GM12891 (cell line): ENCODE measurements around the gene SBNO1.

Experiments
- DNase-seq: peaks from one replicate; pipeline ENCODE4 v3.0.0; 2011; ENCODE audit warnings: low spot score; ENCODE audit not compliant: insufficient read length
- FAIRE-seq: peaks from 2 replicates; lab custom pipeline; 2011; peaks lifted over from hg19 to GRCh38; lab: Jason Lieb, UNC
- PAX5 ChIP-seq: IDR thresholded peaks from 2 replicates; pipeline ENCODE4 v1.6.1; 2011; ENCODE audit warnings: low read length, moderate library complexity, mild to moderate bottlenecking; ENCODE audit not compliant: insufficient read depth, severe bottlenecking
- POLR2A ChIP-seq: IDR thresholded peaks from 2 replicates; pipeline ENCODE4 v1.6.1; 2011; ENCODE audit warnings: low read depth, low read length, control low read depth
- POU2F2 ChIP-seq: IDR thresholded peaks from 2 replicates; pipeline ENCODE4 v1.6.1; 2011; ENCODE audit warnings: low read depth, mild to moderate bottlenecking, control low read depth, low read length, moderate library complexity
- SPI1 ChIP-seq: IDR thresholded peaks from 2 replicates; pipeline ENCODE4 v1.6.1; 2011; ENCODE audit warnings: low read depth, low read length, control low read depth
- TAF1 ChIP-seq: IDR thresholded peaks from 2 replicates; pipeline ENCODE4 v1.6.1; 2011; ENCODE audit warnings: low read depth, low read length, control low read depth

Gene SBNO1

DNA sequence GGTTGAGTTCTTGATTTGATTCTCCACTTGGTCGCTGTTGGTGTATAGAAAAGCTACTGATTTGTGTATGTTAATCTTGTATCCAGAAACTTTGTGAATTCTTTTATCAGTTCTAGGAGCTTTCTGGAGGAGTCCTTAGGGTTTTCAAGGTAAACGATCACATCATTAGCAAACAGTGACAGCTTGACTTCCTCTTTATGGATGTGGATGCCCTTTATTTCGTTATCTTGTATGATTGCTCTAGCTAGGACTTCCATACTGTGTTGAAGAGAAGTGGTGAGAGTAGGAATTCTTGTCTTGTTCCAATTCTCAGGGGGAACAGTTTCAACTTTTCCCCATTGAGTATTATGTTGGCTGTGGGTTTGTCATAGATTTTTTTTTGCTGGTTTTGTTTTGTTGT is 119.0 kb downstream of the SBNO1 start:
- TF ChIP-seq POLR2A (no peak), TAF1 (no peak)
- DNase-seq (no peak), FAIRE-seq (no peak)

DNA sequence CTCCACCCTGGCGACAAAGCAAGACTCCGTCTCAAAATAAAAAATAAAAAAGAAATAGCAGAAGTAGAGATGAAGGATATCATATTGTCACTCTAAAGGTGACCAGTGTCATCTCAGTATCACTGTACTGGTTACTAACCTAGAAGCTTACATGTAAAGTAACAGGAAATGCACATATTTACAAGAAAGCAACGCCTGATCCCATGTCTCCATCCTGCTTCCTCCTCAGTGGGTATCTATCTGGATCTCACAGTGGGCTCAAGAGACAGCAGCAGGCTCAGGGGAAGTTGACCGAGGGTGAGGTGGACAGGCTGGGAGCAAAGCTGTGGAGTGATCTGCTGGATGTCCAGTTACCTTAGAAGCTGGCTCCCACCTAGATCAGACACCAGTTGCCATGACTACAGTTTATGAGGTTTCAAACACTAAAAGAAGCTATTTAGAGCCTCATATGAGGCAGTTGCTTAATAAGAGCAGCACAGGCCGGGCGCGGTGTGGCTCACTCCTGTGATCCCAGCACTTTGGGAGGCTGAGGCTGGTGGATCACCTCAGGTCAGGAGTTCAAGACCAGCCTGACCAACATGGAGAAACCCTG is 120.9 kb downstream of the SBNO1 start:
- TF ChIP-seq POU2F2: no peak
- DNase-seq (no peak), FAIRE-seq (no peak)

DNA sequence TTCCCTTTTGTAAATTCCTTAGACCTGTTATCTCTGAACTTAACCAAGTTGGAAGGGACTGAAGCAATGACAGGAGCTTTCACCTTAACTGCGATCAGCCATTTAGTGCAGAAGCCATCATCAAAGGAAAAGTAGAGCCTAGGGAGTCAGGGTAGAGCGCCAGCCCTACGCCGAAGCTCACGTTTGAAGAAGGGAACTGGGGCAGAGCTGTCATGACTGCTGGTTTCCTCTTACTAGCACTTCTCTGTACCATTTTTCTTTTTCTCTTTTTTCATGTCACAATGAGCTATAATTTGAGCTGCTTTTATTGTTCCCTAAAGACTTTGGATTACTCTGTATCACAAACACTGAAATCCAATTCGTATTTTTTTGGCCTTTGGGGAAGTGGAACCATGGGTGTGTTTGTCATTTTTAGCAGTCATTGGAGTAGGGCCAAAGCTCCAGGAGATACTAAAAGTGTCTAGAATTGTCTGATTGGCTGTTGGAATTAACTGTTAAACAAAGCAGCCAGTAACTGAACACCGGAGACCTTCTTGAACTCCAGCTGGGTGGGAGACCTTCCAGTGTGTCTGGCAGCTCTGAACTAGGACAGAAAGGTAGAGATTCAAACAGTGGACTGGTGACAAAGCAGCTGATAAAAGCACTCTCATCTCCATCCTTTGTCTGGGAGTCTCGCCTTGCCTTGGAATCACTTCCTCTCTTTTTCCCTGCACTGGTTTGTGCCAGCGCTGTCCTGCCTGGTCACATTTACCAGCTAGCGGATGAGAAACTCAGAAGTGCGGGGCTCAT is 122.3 kb downstream of the SBNO1 start:
- DNase-seq: no peak
- no peak for FAIRE-seq
- TF ChIP-seq SPI1: peak; percentile 67
- no peak for TF ChIP-seq PAX5
